Measurements from ENCODE around the gene PARVA.
A peak's percentile ranks its signal among the peaks of the same experiment; 100 is the strongest.
"Not testable (repeated sequence)": the region's sequence is repeated elsewhere in the genome, so short reads cannot be mapped to it uniquely, and the experiment has no call there.

The PARVA gene

GRCh38 chr11:12377106-12377823 is at the start of gene PARVA:
PARVA (plus strand) TSS chr11:12377571; CDS start chr11:12377648, 77 bp downstream.
- peak; percentile 49 for DNase-seq (ENCODE audit: low spot score)

GRCh38 chr11:12329169-12329568 is 48.2 kb upstream of the PARVA start:
- peak; percentile 78 for DNase-seq (ENCODE audit: low spot score)

DNA sequence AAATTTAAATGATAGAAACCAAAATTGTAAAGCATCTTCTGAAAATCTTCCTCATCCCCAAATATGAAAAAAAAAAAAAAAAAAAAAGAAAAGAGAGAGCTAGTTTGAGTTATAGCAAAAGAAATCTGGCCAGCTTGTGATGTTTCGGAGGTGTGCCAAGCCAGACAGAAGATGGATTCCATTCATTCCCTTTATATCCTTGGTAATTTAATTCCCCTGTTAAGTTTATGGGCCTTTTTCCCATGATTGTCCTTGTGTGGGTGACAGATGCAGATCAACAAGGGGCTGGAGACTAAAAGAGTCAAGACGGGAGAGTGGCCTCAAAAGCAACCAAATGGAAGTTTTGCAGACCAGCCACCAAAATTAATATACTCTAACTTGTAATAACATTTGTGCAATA is 47.6 kb upstream of the PARVA start:
- no peak for DNase-seq (ENCODE audit: low spot score)

- DNase-seq (ENCODE audit: low spot score) = peak; percentile 93
Observed at GRCh38 chr11:12330485-12331231, 46.7 kb upstream of the PARVA start.

DNA sequence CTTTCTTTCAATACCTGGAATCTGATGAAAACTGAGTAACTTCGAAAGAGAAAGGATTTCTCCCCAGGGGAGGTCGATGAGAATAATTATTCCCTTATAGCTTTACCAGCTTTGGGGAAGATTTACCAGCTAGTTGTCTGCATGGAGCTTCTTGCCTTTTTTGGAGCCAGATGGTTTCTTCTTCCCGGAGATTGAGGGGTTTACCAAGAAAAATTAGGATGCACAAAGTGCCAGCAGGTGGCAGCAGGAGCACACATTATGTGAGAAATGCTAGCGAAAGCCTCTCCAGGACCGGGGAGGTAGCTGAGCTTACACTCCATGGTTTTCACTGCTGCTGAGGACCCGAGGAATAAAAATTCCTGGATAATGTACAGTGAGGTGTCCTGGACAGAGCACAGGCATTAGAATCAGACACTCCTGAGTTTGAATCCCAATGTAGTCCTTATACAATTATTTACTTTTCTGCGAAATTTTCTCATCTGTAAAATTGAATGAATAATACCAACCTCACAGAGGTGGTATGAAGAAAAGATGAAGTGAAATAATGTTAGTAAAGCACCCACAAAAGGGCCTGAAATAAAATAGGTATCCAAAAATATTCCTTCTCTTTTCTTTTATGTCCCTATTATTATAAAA is 46.0 kb upstream of the PARVA start:
- peak; percentile 94 for DNase-seq (ENCODE audit: low spot score)

GRCh38 chr11:12343526-12343925 is 33.8 kb upstream of the PARVA start:
- DNase-seq (ENCODE audit: low spot score) = no peak

DNA sequence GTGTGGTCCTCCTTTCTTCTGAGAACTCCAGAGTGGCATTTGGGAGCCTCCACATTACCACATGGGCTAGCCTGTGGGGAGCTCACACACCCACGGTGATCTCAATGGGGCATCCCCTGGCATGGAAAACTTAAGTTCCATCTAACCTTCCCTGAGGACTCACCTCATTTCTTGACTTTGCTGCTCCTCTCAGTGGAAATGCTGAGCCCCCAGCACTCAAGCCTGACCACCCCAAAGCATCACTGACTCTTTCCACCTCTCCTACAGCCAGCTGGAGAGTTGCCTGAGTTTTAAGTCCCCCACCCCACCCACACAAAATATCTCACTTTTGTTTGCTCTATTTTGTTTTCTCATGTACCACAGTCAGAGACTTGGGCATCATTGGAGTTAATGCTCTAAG is 23.8 kb upstream of the PARVA start:
- no peak for DNase-seq (ENCODE audit: low spot score)

GRCh38 chr11:12354750-12355545 is 22.4 kb upstream of the PARVA start:
- no peak for DNase-seq (ENCODE audit: low spot score)

- no peak for DNase-seq (ENCODE audit: low spot score)
Observed at GRCh38 chr11:12356944-12357655, 20.3 kb upstream of the PARVA start.

- DNase-seq (ENCODE audit: low spot score) = not testable (repeated sequence)
Observed at GRCh38 chr11:12357697-12358096, 19.7 kb upstream of the PARVA start.

- no peak for DNase-seq (ENCODE audit: low spot score)
Observed at GRCh38 chr11:12358302-12359188, 18.8 kb upstream of the PARVA start.

DNA sequence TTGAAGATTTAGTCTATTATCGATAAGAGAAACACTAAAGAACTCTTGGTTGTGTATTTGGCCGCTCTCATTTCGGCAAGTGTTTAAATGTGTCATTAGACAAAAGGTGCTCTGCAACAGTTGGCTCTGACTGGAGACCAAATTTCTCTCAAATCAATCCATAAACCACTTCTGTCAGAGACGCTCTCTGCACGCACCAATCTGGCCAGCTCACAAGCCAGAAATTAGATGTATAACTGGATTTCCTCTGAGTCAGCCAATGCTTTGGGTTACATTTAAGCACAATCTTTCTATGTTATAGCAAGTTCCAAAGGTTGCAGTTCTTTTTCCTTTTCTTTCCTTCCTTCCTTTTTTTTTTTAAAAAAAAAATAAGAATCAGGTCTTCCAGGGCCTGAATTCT is 17.6 kb upstream of the PARVA start:
- DNase-seq (ENCODE audit: low spot score) = no peak

DNA sequence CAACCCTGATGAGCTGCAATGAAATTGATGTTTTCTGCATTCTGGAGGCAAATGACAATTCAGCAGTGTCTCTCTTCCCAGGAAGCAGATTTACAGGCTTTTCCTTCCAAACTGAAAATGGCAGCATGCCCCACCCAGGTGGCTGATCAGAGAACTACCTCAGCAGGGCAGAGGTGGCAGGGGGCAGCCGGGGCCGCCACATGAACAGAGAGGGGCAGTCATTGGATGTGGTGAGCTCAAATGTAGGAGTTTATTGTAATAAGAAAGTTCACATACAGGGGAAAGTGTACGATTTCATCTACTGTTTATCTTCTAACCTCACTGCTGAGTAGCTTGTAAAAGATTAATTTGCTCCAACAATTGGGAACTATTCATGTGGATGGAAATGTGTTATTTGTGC is 15.7 kb upstream of the PARVA start:
- DNase-seq (ENCODE audit: low spot score) = no peak

DNA sequence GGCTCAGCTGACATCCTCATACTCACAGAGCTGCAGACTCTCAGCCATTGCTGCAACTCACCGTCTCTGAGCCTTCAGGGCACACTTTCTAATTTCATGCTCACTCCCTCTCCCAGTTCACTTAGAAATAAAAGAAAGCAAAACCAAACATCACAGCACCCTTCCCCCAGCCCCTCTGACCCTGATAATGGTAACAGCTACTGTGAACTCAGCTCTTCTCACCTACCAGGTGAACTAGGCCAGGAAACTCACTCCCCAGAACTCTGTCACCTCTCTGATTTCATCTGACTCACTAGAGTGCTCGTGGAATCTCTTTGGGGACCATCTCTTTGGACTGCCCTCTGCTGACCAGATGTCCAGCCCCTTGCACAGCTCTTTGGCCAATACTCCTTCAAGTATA is 14.5 kb upstream of the PARVA start:
- DNase-seq (ENCODE audit: low spot score) = no peak

DNA sequence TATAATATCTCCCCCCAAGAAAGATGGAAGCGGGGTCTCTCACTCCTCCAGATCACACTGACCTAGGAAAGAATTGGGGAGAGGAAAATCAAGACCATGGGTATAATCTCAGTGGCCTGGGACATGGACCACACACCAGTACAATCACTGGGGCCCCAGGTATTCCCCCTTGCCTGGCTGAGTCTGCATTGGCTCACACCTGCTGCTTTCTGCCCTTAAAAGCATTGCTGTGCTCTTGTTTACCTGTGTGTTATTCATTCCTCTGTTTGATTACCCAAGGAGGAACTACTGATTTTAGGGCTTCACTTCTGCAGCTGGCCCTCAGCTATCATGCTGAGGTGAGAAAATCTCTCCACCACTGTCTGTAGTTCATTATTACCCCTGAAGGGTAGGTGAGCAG is 14.0 kb upstream of the PARVA start:
- DNase-seq (ENCODE audit: low spot score) = no peak

DNA sequence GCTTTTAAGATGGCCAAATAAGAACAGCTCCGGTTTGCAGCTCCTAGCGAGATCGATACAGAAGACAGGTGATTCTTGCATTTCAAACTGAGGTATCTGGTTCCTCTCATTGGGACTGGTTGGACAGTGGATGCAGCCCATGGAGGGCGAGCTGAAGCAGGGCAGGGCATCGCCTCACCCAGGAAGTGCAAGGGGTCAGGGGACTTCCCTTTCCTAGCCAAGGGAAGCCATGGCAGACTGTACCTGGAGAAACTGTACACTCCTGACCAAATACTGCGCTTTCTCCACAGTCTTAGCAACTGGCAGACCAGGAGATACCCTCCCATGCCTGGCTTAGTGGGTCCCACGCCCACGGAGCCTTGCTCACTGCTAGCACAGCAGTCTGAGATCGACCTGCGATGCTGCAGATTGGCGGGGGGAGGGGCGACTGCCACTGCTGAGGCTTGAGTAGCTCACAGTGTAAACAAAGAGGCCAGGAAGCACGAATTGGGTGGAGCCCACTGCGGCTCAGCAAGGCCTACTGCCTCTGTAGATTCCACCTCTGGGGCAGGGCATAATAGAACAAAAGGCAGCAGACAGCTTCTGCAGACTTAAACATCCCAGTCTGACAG is 11.3 kb upstream of the PARVA start:
- not testable (repeated sequence) for DNase-seq (ENCODE audit: low spot score)

- DNase-seq (ENCODE audit: low spot score) = not testable (repeated sequence)
Observed at GRCh38 chr11:12367057-12367456, 10.3 kb upstream of the PARVA start.

DNA sequence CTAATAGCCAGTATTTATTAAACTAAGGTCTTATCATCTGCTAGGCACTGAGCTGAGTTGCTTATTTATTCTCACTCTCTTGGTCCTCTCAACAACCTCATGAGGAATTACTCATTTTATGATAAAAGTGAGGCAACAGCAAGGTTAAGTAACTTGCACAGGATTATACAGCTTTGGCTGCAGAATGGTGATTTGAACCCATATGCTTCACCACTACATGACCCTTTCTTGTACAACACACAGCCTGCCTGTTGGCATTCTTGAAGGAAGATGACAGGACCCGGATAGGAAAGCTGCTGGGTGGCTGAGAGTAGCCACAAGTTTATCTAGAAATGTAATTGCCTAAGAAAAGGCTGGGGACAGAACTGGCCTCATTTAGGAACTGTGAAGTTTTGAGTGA is 5.3 kb upstream of the PARVA start:
- no peak for DNase-seq (ENCODE audit: low spot score)

- DNase-seq (ENCODE audit: low spot score) = no peak
Observed at GRCh38 chr11:12375720-12376119, 1.7 kb upstream of the PARVA start.
